DOHH2 (cell line): ENCODE measurements around the gene CEP131.

ENCODE experiments used
- H3F3A ChIP-seq: fragments of 200-600 bp; sonication (generic), shearing (Covaris generic); 2 replicates; pipeline ENCODE4 v1.6.0; 2016; ENCODE audit warnings: antibody characterized with exemption, mild to moderate bottlenecking; ENCODE audit not compliant: control insufficient read depth, insufficient read depth
- H3K27ac ChIP-seq: fragments of 200-600 bp; sonication (generic); 2 replicates; pipeline ENCODE4 v1.5.1; 2014; ENCODE audit warnings: low read depth, mild to moderate bottlenecking, low read length, moderate library complexity
- H3K27me3 ChIP-seq: fragments of 200-600 bp; sonication (generic); 2 replicates; pipeline ENCODE4 v1.6.1; 2014; ENCODE audit warnings: mild to moderate bottlenecking, low read length, mixed read lengths; ENCODE audit not compliant: control insufficient read depth
- H3K36me3 ChIP-seq: fragments of 200-600 bp; sonication (generic); 2 replicates; pipeline ENCODE4 v1.6.1; 2014; ENCODE audit warnings: mild to moderate bottlenecking, low read length, moderate library complexity, mixed read lengths; ENCODE audit not compliant: control insufficient read depth
- H3K4me1 ChIP-seq: fragments of 200-600 bp; sonication (generic); 2 replicates; pipeline ENCODE4 v1.6.1; 2014; ENCODE audit warnings: mild to moderate bottlenecking, low read length, mixed read lengths; ENCODE audit not compliant: control insufficient read depth
- H3K4me2 ChIP-seq: fragments of 200-600 bp; sonication (generic); 2 replicates; pipeline ENCODE4 v1.6.0; 2014; ENCODE audit warnings: mild to moderate bottlenecking, low read length, moderate library complexity
- H3K4me3 ChIP-seq: fragments of 200-600 bp; sonication (generic); 2 replicates; pipeline ENCODE4 v1.5.1; 2014; ENCODE audit warnings: mild to moderate bottlenecking, low read length, mixed read lengths
- H3K79me2 ChIP-seq: fragments of 200-600 bp; sonication (generic); 2 replicates; pipeline ENCODE4 v1.6.1; 2014; ENCODE audit warnings: mild to moderate bottlenecking, low read length, mixed read lengths; ENCODE audit not compliant: control insufficient read depth
- H3K9me2 ChIP-seq: fragments of 200-600 bp; sonication (generic); replicated peaks from 2 replicates; pipeline ENCODE4 v1.6.1; 2014; ENCODE audit warnings: mild to moderate bottlenecking, low read length, mixed read lengths; ENCODE audit not compliant: control insufficient read depth
- H3K9me3 ChIP-seq: fragments of 200-600 bp; sonication (generic); 2 replicates; pipeline ENCODE4 v1.6.1; 2014; ENCODE audit warnings: antibody characterized with exemption, low read length, mixed read lengths; ENCODE audit not compliant: control insufficient read depth, insufficient read depth
- H4K20me1 ChIP-seq: fragments of 200-600 bp; sonication (generic); 2 replicates; pipeline ENCODE4 v1.6.0; 2014; ENCODE audit warnings: low read depth, mild to moderate bottlenecking, antibody characterized with exemption, low read length, moderate library complexity; ENCODE audit not compliant: control insufficient read depth, insufficient read depth
- CTCF ChIP-seq: fragments of 200-600 bp; sonication (generic); IDR thresholded peaks from one replicate; pipeline ENCODE4 v1.5.1; 2014; ENCODE audit warnings: antibody characterized with exemption, mild to moderate bottlenecking, low read depth, low read length; ENCODE audit not compliant: poor library complexity, severe bottlenecking
- EZH2phosphoT487 ChIP-seq: fragments of 200-600 bp; sonication (generic); IDR thresholded peaks from 2 replicates; pipeline ENCODE4 v1.6.1; 2017; ENCODE audit warnings: borderline replicate concordance, mild to moderate bottlenecking, antibody characterized with exemption, low read length, moderate library complexity, mixed read lengths

Gene CEP131

GRCh38 chr17:81231766-81232581, 9.2 kb upstream of the CEP131 start:
- Histone ChIP-seq H3K79me2 (peaks cover 7% of the 10 kb centered on the region), H3K36me3 (peaks cover 25% of the 10 kb centered on the region), H3K27me3 (no peaks in the 10 kb centered on the region), H3K4me2 (no peak overlapping the region), H4K20me1 (no peaks in the 10 kb centered on the region), H3K9me2 (no peaks in the 10 kb centered on the region), H3K9me3 (no peaks in the 10 kb centered on the region), H3F3A (peaks cover 3% of the 10 kb centered on the region; the same call in 1 of the 2 replicates), H3K27ac (no peak overlapping the region), H3K4me3 (no peak overlapping the region), H3K4me1 (peaks cover 19% of the 10 kb centered on the region)
- TF ChIP-seq CTCF = no peak
- TF ChIP-seq EZH2phosphoT487 = no peak

- Histone ChIP-seq H3K79me2 (no peaks in the 10 kb centered on the region; the same call in 1 of the 2 replicates), H3K27ac (no peak overlapping the region), H3F3A (peaks cover 3% of the 10 kb centered on the region; the same call in 1 of the 2 replicates), H3K36me3 (peaks cover 25% of the 10 kb centered on the region), H4K20me1 (no peaks in the 10 kb centered on the region), H3K27me3 (no peaks in the 10 kb centered on the region), H3K9me2 (no peaks in the 10 kb centered on the region), H3K4me2 (no peak overlapping the region), H3K4me1 (peaks cover 19% of the 10 kb centered on the region), H3K9me3 (no peaks in the 10 kb centered on the region), H3K4me3 (no peak overlapping the region)
- TF ChIP-seq CTCF = no peak
- no peak for TF ChIP-seq EZH2phosphoT487
These were observed 8.4 kb upstream of the CEP131 start for GRCh38 chr17:81231121-81231645.

- Histone ChIP-seq H3K4me2 (no peak overlapping the region), H3F3A (peaks cover 6% of the 10 kb centered on the region; the same call in 1 of the 2 replicates), H3K27ac (no peak overlapping the region), H3K9me2 (no peaks in the 10 kb centered on the region), H3K79me2 (no peaks in the 10 kb centered on the region), H4K20me1 (no peaks in the 10 kb centered on the region), H3K36me3 (peaks cover 25% of the 10 kb centered on the region), H3K4me1 (peaks cover 19% of the 10 kb centered on the region), H3K9me3 (no peaks in the 10 kb centered on the region), H3K27me3 (no peaks in the 10 kb centered on the region), H3K4me3 (no peak overlapping the region)
- TF ChIP-seq CTCF (peak; percentile 54), EZH2phosphoT487 (no peak)
These were observed 7.5 kb upstream of the CEP131 start for GRCh38 chr17:81230043-81230820.
